HG02970 (cell line): ENCODE data around the gene CNPPD1.

Experiments
- ATAC-seq: cut with Tn5 transposase; IDR thresholded peaks from one replicate; pipeline ENCODE4 v1.9.1; 2021; ENCODE audit warnings: mild to moderate bottlenecking, moderate library complexity, moderate number of reproducible peaks; ENCODE audit not compliant: unreplicated experiment, low FRiP score

The CNPPD1 gene

DNA sequence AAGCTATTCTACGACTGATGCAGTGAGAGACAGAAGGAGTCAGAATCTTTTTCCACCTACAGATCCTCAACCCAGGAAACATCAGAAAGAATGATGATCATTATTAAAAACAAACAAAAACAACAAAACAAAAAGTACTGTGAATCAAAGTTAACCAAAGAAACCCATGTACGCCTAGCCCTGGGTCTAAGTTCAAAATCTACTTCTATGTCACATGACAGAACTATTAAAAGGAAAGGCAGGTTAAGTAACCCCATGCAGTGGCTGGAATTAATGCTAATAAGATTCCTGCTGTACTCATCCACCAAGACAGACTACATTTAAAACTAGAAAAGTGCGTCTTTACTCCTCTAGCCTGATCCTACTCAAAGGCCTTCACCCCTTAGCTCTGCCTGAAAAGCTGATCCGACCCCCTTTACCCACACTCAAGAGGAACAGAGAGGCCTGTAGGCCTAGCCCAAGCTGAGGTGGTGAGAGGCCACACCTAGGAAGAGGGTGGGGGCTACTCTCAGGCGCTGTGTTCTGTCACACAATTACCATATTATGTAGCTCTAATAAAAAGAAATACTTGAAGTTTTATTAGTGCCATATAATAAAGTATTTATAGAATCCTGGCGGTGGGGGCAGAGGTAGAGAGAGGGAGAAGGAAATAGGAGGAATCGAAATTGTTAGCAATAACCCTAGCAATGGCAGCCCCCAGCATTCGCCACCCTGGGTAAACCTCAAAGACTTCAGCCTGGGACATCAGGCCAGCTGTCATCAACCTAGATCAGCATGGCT, 53.2 kb downstream of the CNPPD1 start:
- ATAC-seq = no peak

DNA sequence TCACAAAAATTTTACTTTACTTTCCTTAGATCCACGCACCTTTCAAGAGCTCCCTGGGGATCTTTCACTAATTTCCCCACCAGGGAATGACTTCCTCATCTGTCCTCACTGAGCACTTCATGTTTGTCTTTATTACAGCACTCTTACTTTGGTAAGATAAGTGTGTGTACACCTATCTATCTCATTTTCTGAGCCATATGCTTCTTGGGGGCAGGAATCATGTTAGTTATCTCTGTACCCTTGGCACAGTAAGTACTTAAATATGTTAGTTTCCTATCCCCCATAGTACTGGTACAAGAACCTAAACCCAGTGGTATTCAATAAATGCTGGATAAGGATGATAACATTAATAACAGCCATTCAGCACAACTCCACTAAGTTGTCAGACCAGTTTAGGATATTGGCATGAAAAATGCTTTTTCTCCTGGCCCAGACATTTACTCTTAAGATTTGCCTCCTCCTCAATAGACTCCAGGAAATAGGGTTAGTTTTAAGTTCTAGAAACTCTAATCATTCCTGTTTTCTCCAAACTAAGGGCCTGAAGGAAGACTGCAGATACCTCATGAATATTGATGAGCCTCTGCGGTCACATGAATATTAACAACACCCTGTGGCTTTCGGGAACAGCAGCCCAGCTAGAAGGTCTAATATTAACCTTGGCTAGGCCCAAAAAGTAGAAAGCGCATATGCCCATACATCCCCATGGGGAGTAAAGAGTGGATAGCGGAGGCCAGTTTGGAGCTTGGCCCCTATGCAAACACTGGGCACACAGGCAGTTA, 54.3 kb downstream of the CNPPD1 start:
- ATAC-seq = no peak
